Fibroblast of mammary gland (primary cell): ENCODE data around the gene BRME1.

ENCODE experiments used
- DNase-seq: peaks from one replicate; pipeline ENCODE4 v3.0.0-alpha.2; 2010; ENCODE audit warnings: low read depth
- H3K4me3 ChIP-seq: 2 replicates; pipeline ENCODE4 v1.5.1; 2011; ENCODE audit warnings: low read depth, mild to moderate bottlenecking, low read length, moderate library complexity; ENCODE audit not compliant: control insufficient read depth
- TF ChIP-seq, protein P1 (sequence below): conservative IDR thresholded peaks from 2 replicates; pipeline ENCODE4 v1.5.1; 2011; ENCODE audit warnings: low read depth, low read length, inconsistent platforms; ENCODE audit not compliant: control insufficient read depth, insufficient read depth

The BRME1 gene

DNA sequence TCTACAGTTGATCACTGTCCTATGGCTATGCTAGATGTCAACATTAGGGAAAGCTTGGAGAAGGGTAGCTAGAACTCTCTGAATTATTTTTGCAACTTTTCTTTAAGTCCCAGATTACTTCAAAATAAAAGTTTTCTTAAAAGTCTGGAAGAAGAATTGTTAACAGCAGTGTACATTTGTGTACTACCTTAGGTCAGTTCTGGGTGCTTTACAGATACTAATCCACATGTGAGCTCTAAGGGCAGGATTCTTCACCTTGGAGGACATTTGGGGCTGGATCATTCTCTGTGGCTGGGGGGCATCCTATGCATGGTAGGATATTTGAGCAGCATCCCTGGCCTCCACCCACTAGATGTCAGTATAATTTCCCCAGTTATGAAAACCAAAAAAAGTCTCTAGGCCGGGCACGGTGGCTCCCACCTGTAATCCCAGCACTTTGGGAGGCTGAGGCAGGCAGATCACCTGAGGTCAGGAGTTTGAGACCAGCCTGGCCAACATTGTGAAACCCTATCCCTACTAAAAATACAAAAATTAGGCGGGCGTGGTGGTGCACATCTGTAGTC lies 2.8 kb downstream of the BRME1 start:
- no peak overlapping the region for H3K4me3 ChIP-seq
- peak; percentile 15 for DNase-seq
- TF ChIP-seq, protein P1, sequence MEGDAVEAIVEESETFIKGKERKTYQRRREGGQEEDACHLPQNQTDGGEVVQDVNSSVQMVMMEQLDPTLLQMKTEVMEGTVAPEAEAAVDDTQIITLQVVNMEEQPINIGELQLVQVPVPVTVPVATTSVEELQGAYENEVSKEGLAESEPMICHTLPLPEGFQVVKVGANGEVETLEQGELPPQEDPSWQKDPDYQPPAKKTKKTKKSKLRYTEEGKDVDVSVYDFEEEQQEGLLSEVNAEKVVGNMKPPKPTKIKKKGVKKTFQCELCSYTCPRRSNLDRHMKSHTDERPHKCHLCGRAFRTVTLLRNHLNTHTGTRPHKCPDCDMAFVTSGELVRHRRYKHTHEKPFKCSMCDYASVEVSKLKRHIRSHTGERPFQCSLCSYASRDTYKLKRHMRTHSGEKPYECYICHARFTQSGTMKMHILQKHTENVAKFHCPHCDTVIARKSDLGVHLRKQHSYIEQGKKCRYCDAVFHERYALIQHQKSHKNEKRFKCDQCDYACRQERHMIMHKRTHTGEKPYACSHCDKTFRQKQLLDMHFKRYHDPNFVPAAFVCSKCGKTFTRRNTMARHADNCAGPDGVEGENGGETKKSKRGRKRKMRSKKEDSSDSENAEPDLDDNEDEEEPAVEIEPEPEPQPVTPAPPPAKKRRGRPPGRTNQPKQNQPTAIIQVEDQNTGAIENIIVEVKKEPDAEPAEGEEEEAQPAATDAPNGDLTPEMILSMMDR = peak; percentile 38

DNA sequence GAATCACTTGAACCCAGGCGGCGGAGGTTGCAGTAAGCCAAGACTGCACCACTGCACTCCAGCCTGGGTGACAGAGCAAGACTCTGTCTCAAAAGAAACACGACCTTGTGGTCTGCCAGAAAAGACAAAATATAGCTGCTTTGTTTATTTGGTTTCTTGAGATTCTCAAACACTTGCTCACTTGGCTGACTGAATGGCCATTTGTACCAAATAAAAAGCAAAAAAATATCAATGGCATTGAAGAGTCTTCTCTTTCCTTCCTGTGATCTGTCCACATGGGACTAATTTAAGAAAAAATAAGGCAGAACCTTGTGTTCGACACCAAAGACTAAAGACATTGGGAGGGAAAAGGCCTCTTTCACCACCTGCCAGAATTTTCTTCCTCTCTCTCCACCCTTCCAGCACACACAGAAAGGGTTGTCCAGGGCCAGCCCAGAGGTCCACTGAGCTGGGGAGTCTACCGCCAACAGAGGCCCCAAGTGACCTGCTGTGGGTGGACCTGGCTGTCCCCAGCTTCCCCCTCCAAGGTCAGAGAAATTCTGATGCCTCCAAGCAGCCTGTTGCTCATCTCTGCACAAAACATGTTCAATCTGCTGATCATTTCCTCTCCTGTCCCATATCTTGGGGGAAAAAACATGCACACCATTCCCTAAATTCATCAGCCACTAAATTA lies 5.9 kb downstream of the BRME1 start:
- TF ChIP-seq, protein P1 = no peak
- peak; percentile 10 for DNase-seq
- no peak overlapping the region for H3K4me3 ChIP-seq

DNA sequence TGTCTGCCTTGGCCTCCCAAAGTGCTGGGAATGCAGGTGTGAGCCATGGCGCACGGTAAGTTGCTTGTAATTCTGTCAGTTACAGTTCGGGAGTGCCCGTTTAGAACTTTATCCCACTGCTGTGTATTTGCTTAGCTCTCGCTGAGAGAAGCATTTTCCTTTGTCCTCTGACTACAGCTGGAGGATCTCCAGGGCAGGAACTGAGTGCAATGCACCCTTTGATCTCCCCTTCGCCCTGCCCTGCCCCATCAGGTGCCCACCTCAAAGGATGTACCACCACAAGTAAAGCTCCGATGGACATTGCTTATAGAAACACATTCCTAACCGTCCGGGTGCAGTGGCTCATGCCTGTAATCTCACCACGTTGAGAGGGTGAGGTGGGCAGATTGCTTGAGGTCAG lies 6.5 kb downstream of the BRME1 start:
- DNase-seq = no peak
- TF ChIP-seq, protein P1 = no peak

DNA sequence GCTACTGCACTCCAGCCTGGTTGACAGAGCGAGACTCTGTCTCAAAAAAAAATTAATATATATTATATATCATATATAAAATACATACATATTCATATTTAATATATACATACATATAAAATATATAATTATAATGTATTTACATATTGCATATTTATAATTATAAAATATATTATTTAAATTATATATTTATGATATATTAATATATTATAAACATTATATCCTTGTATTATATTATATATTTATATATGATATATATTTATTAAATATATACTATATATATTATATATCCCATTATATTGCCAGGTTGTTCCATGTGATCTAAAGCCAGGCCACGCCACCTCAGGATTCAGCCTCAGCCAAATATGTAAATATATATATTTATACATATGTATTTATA lies 9.7 kb downstream of the BRME1 start:
- H3K4me3 ChIP-seq = no peak overlapping the region
- TF ChIP-seq, protein P1 = no peak
- no peak for DNase-seq

More for the DNA sequence above, 6.5 kb downstream of the BRME1 start:
- H3K4me3 ChIP-seq = no peak overlapping the region

DNA sequence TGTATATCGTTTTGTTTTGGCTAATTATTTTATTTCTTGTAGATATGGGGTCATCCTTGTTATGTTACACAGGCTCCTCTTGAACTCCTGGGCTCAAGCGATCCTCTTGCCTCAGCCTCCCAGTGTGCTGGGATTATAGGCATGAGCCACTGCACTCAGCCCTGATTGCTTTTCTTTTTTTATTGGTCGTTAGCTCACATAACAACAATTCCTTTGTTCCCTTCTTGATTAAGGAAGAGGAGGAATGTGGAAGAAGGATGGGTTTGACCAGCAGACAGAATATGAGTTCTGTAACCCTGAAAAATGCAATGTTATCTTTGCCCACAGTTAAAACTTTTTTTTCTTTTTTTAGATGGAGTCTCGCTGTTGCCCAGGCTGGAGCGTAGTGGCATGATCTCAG lies 11.4 kb downstream of the BRME1 start:
- no peak for DNase-seq
- no peak overlapping the region for H3K4me3 ChIP-seq
- TF ChIP-seq, protein P1 = no peak

DNA sequence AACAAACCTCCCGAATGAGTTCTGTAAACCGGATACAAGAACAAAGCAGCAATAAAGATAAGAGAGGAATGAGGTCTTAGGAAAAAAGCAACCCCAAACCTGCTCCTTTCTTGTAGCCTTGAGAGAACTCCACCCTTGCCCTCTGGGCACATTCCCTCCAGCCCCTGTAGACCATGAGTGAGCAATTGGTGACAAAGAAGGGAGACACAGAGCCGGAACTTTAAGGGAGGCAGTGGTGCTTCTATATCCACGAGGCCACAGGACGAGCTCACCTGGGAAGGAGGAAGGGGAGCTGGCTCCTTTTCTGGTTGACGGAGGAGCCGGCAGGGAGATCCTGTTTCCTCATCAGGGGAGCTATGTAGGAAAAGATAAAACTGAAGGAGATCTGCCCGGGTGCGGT lies 13.0 kb downstream of the BRME1 start:
- no peak overlapping the region for H3K4me3 ChIP-seq
- TF ChIP-seq, protein P1 = no peak
- DNase-seq = no peak
